Measurements from ENCODE around the gene LARGE2. TPM values are rescaled to one million over a fixed set of nuclear protein-coding genes. Genes with fewer than 3 reads are reported as not detected.
A peak's percentile ranks its signal among the peaks of the same experiment; 100 is the strongest.
"Not testable (repeated sequence)": the region's sequence is repeated elsewhere in the genome, so short reads cannot be mapped to it uniquely, and the experiment has no call there.

The LARGE2 gene
- polyA plus RNA-seq, 1 donor from 2014 or later: 61.7 TPM

GRCh38 chr11:45902452-45903380 lies 19.7 kb upstream of the LARGE2 start:
- Mint-ChIP-seq H3K36me3 (peaks cover 2% of the 10 kb centered on the region), H3K27me3 (peaks cover 9% of the 10 kb centered on the region), H3K9me3 (no peaks in the 10 kb centered on the region), H3K4me1 (peaks cover 4 to 7% (median 6%) of the 10 kb centered on the region in 3 donors), H3K27ac (peak overlapping the region in 1 of 3 donors; percentile 51), H3K4me3 (peak overlapping the region in 1 of 4 donors; percentile 55)

- peak overlapping the region in 1 of 4 donors; percentile 60 for H3K4me3 Mint-ChIP-seq
- H3K36me3 Mint-ChIP-seq: peaks cover 2% of the 10 kb centered on the region
- no peaks in the 10 kb centered on the region for H3K9me3 Mint-ChIP-seq
- peaks cover 7% of the 10 kb centered on the region for H3K27me3 Mint-ChIP-seq
- H3K4me1 Mint-ChIP-seq: peaks cover 4 to 7% (median 4%) of the 10 kb centered on the region in 3 donors
- H3K27ac Mint-ChIP-seq: peak overlapping the region in 1 of 3 donors; percentile 51
These were observed 18.0 kb upstream of the LARGE2 start for GRCh38 chr11:45904309-45904915.

GRCh38 chr11:45905095-45905494 lies 17.4 kb upstream of the LARGE2 start:
- peak overlapping the region in 1 of 4 donors; percentile 26 for H3K4me3 Mint-ChIP-seq
- peaks cover 7% of the 10 kb centered on the region for H3K27me3 Mint-ChIP-seq
- H3K9me3 Mint-ChIP-seq: no peaks in the 10 kb centered on the region
- peaks cover 4 to 7% (median 4%) of the 10 kb centered on the region in 3 donors for H3K4me1 Mint-ChIP-seq
- peaks cover 2% of the 10 kb centered on the region for H3K36me3 Mint-ChIP-seq
- H3K27ac Mint-ChIP-seq: peak overlapping the region in 1 of 3 donors; percentile 51

GRCh38 chr11:45905576-45905975 lies 16.9 kb upstream of the LARGE2 start:
- H3K27ac Mint-ChIP-seq: peak overlapping the region in 1 of 3 donors; percentile 51
- not testable (repeated sequence) for H3K9me3 Mint-ChIP-seq, H3K4me1 Mint-ChIP-seq, H3K36me3 Mint-ChIP-seq, H3K27me3 Mint-ChIP-seq
- peak overlapping the region in 1 of 4 donors; percentile 26 for H3K4me3 Mint-ChIP-seq

GRCh38 chr11:45906096-45906682 lies 16.3 kb upstream of the LARGE2 start:
- Mint-ChIP-seq H3K27ac (no peak overlapping the region), H3K4me3 (no peak overlapping the region), H3K9me3 (no peaks in the 10 kb centered on the region), H3K27me3 (peaks cover 2% of the 10 kb centered on the region), H3K36me3 (peaks cover 2% of the 10 kb centered on the region), H3K4me1 (peaks cover 4 to 7% (median 4%) of the 10 kb centered on the region in 3 donors)

GRCh38 chr11:45906965-45907611 lies 15.4 kb upstream of the LARGE2 start, which contains the start of gene FREY1:
Gene FREY1, minus strand, starts transcription at chr11:45907271. Its CDS starts 26 bp downstream, at chr11:45907245.
- H3K27me3 Mint-ChIP-seq: no peaks in the 10 kb centered on the region
- peak within 1 kb of the TSS in 1 of 3 donors; percentile 29 for H3K27ac Mint-ChIP-seq
- H3K4me1 Mint-ChIP-seq: peaks cover 4 to 7% (median 4%) of the 10 kb centered on the region in 3 donors
- no peaks in the 10 kb centered on the region for H3K9me3 Mint-ChIP-seq
- no peak within 1 kb of the TSS for H3K4me3 Mint-ChIP-seq
- peaks cover 2% of the 10 kb centered on the region for H3K36me3 Mint-ChIP-seq

DNA sequence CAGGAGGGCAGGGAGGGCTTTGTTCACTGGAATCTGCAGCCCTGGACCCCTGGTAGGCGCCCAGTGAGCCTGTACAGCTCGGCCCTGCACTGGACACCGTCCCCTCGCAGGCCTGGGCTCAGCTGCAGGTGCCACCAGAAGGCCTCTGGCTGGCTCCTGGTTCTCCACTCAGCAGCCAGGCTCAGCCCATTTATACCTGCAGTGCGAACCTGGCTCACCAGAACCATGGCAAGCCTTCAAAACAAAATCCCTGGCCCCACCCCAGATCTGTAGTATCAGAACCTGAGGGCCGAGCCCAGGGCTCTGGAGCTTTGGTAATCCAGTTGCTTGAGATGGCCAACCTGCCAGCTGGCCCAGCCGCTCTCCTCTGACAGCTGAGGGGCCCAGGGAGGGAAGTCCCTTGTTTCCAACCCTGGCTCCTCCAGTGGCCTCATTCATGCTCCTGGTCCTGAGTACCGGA lies 14.5 kb upstream of the LARGE2 start:
- H3K9me3 Mint-ChIP-seq: no peaks in the 10 kb centered on the region
- no peak overlapping the region for H3K4me3 Mint-ChIP-seq
- H3K36me3 Mint-ChIP-seq: peaks cover 2% of the 10 kb centered on the region
- H3K4me1 Mint-ChIP-seq: peaks cover 4 to 7% (median 4%) of the 10 kb centered on the region in 3 donors
- no peaks in the 10 kb centered on the region for H3K27me3 Mint-ChIP-seq
- H3K27ac Mint-ChIP-seq: peak overlapping the region in 1 of 3 donors; percentile 29

DNA sequence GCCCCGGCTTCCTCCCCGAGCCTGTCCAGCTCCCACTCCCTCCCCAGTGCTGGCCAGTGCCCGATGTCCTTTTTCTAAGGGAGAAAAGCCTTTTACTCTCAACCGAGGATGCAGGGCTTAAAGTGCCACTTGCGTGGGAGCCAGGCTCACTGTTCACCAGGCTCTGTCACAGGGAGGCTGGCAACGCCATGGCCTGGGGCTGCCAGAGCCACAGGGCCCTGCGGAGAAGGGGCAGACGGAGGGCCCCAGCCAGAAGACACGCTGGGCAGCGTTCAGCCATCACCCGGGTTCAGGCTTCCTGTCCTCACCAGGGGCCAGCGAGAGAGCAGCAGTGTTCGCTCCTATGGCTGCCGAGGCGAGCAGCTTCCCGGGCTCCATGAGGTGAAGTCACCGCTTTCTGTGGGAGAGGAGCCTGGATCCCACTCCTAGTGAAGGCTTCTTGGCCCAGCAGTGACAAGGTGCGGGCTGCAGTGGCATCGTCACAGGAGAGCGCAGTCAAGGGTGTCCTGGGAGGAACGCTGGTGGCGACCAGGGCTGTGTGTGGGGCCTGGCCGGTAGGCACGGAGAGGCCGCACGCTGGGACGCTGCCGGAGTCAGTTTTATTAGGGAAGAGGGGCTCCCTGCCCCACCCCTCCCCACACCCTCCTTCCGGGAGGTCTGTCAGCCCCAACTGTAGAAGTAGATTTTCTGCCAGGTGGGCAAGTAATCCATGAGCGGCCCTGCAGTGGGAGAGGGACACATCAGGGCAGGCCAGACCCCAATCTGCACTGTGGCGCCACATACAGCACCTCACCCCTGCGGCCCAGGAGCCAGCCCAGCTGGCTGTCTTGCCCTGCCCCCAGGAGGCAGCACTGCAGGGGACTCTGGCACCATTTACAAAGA lies 12.6 kb upstream of the LARGE2 start:
- Mint-ChIP-seq H3K27me3 (no peaks in the 10 kb centered on the region), H3K4me3 (no peak overlapping the region), H3K27ac (no peak overlapping the region), H3K4me1 (peaks cover 4 to 7% (median 4%) of the 10 kb centered on the region in 3 donors), H3K9me3 (no peaks in the 10 kb centered on the region), H3K36me3 (peaks cover 2% of the 10 kb centered on the region)

DNA sequence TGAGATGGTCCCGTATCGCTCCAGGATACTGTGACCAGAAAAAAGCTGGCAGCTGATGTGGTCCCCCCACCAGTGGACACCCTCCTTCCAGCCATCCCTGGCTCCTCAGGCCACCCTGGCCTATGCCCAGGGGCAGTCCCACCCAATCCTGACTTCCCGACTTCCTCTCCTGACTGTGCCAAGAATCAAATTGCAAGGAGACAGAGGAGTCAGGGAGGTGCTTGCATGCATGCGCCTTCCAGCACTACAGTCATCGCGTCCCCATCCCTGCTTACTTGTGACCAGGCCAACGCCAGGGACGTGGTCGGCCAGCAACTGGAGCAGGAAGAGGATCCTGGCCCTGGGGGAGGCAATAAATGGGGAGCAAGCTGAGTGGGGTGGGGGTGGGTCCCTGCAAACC lies 11.8 kb upstream of the LARGE2 start:
- Mint-ChIP-seq H3K27ac (no peak overlapping the region), H3K36me3 (peaks cover 2% of the 10 kb centered on the region), H3K4me1 (peaks cover 4 to 8% (median 6%) of the 10 kb centered on the region in 3 donors), H3K9me3 (no peaks in the 10 kb centered on the region), H3K4me3 (no peak overlapping the region), H3K27me3 (no peaks in the 10 kb centered on the region)

DNA sequence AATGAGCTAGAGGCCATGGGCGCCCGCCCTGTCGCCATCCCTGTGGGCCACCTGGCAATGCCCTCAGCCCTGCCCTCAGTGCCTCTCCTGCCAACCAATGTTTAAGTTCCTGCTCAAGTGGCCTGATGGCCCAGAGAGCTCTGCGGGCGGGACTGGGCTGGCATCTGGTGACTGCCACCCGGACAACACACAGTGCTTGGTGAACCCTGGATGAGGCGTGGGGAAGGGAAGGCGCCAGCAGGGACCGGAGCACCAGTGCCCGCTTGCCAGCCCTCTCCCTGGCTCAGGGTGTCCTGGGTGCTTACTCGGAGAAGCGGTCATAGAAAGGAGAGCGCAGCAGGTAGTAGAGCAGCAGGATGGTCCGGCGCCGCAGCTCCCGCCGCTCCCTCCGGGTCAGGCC lies 8.9 kb upstream of the LARGE2 start:
- Mint-ChIP-seq H3K9me3 (no peaks in the 10 kb centered on the region), H3K36me3 (peaks cover 4% of the 10 kb centered on the region), H3K4me3 (peak overlapping the region in 1 of 4 donors; percentile 38), H3K27ac (no peak overlapping the region), H3K4me1 (peaks cover 4 to 18% (median 6%) of the 10 kb centered on the region in 3 donors), H3K27me3 (no peaks in the 10 kb centered on the region)

DNA sequence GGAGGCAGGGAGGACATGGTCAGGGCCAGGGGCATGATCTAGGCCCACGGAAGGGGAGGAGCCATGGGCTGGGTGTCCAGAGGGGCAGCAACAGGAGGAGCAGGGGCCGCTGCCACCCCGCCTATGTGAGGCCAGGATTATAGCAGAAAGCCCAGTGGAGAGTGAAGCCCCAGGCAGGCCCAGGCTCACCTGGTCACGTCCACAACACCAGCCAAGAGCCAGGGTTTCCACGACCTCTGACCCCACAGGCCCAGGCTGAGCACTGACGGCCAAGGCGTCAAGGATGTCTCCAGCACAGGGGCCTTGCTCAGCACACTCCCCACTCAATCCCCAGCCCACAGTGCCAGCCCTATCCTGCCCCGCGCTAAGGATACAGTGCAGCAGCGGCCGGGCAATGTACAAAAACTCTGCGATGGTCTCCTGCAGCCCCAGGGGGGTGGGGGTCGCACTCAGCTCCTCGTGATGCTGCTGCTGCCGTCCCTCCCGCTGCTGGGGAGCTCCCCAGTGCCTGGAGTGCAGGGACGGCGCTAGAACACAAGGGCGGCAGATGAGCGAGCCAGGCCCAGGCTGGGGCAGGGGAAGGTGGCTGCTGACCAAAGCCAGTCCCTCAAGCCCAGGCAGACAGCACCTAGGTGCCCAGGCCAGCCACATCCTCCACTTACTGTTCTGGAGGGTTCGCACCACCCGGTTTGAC lies 8.4 kb upstream of the LARGE2 start:
- H3K4me1 Mint-ChIP-seq: peaks cover 5 to 19% (median 7%) of the 10 kb centered on the region in 3 donors
- H3K9me3 Mint-ChIP-seq: no peaks in the 10 kb centered on the region
- peaks cover 4% of the 10 kb centered on the region for H3K36me3 Mint-ChIP-seq
- no peak overlapping the region for H3K27ac Mint-ChIP-seq
- no peaks in the 10 kb centered on the region for H3K27me3 Mint-ChIP-seq
- peak overlapping the region in 1 of 4 donors; percentile 61 for H3K4me3 Mint-ChIP-seq

- Mint-ChIP-seq H3K4me1 (peaks cover 17 to 31% (median 18%) of the 10 kb centered on the region in 3 donors), H3K27me3 (no peaks in the 10 kb centered on the region), H3K36me3 (peaks cover 4% of the 10 kb centered on the region), H3K27ac (peak overlapping the region in 1 of 3 donors; percentile 73), H3K9me3 (no peaks in the 10 kb centered on the region), H3K4me3 (peak overlapping the region in 1 of 4 donors; percentile 61)
These were observed 7.0 kb upstream of the LARGE2 start for GRCh38 chr11:45915446-45915845.

DNA sequence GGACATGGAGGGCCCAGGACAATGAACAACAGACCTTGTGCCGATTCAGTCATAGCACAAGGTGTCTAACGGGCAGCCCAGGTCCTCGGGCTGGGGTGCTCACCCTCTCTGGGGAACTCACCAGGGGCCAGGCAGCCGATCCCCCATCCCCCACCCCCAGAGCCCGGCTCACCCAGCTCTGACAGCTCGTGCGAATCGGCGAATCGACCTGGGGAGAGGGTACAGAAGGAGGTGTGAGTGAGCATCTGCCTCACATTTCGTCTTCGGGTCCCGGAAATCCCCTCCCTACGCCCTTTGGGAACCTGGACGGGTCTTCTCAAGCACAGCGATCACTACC lies 5.2 kb upstream of the LARGE2 start:
- peak overlapping the region; percentile 91 to 98 (median 98) for H3K27ac Mint-ChIP-seq
- H3K36me3 Mint-ChIP-seq: peaks cover 4% of the 10 kb centered on the region
- H3K9me3 Mint-ChIP-seq: no peaks in the 10 kb centered on the region
- H3K27me3 Mint-ChIP-seq: no peaks in the 10 kb centered on the region
- H3K4me1 Mint-ChIP-seq: peaks cover 26 to 41% (median 28%) of the 10 kb centered on the region in 3 donors
- H3K4me3 Mint-ChIP-seq: peak overlapping the region; percentile 93 to 99 (median 96)

Data from IgD-negative memory B cell (primary cell).